K562 (cell line): ENCODE data around the gene CFAP97D1. TPM values are rescaled to one million over a fixed set of nuclear protein-coding genes. Genes with fewer than 3 reads are reported as not detected.

Source experiments
- BRD4 ChIP-seq: fragments of 200-600 bp; sonication (generic); IDR thresholded peaks from 2 replicates; pipeline ENCODE4 v1.6.1; 2017; ENCODE audit warnings: inconsistent platforms
- CBFA2T2 ChIP-seq: fragments of 450-650 bp; conservative IDR thresholded peaks from 2 replicates; pipeline ENCODE4 v1.6.1; 2017; ENCODE audit warnings: mild to moderate bottlenecking
- CBFA2T3 ChIP-seq: fragments of 450-650 bp; IDR thresholded peaks from 2 replicates; pipeline ENCODE4 v1.6.1; 2017
- CREB1 ChIP-seq, 2 experiments: sonication (generic) in 1 of 2; formaldehyde crosslinking in 1 of 2; IDR thresholded peaks; 2 replicates each; pipeline versions ENCODE4 v1.6.1 to v1.8.0; 2012 to 2022; ENCODE audit warnings: inconsistent platforms in 1 of 2, mild to moderate bottlenecking in 1 of 2, missing genetic modification reagents in 1 of 2, moderate library complexity in 1 of 2
- CREBBP ChIP-seq: IDR thresholded peaks from one replicate; pipeline ENCODE4 v1.6.1; 2012; ENCODE audit warnings: low read depth, mild to moderate bottlenecking, control low read depth, inconsistent platforms, low read length
- ELF1 ChIP-seq: fragments of 200-800 bp; sonication (Bioruptor generic); IDR thresholded peaks from 2 replicates; pipeline ENCODE4 v1.6.1; 2016; ENCODE audit warnings: missing genetic modification characterization, missing compliant biosample characterization
- ELF2 ChIP-seq: fragments of 250-450 bp; sonication (Bioruptor Pico); IDR thresholded peaks from 2 replicates; pipeline ENCODE4 v1.5.0; 2021; ENCODE audit warnings: mild to moderate bottlenecking
- KHSRP ChIP-seq: fragments of 450-650 bp; IDR thresholded peaks from 2 replicates; pipeline ENCODE4 v1.6.1; 2017
- KLF16 ChIP-seq: IDR thresholded peaks from 2 replicates; pipeline ENCODE4 v1.6.1; 2016; ENCODE audit warnings: antibody characterized with exemption
- MEF2D ChIP-seq: conservative IDR thresholded peaks from 2 replicates; pipeline ENCODE4 v1.6.1; 2016; ENCODE audit warnings: low read depth, missing genetic modification characterization, missing compliant biosample characterization
- MTA2 ChIP-seq: fragments of 450-650 bp; IDR thresholded peaks from 2 replicates; pipeline ENCODE4 v1.6.1; 2016; ENCODE audit warnings: low read depth
- NFE2L1 ChIP-seq: fragments of 450-650 bp; IDR thresholded peaks from 2 replicates; pipeline ENCODE4 v1.6.1; 2016; ENCODE audit warnings: missing genetic modification characterization, low read depth, mild to moderate bottlenecking, missing compliant biosample characterization, moderate library complexity, borderline replicate concordance
- NR2C2 ChIP-seq, 2 experiments: fragments of 200-800 bp in 1 of 2; sonication (Bioruptor generic) in 1 of 2; sonication (generic) in 1 of 2; formaldehyde crosslinking in 1 of 2; IDR thresholded peaks; 2 replicates each; pipeline versions ENCODE4 v1.6.1 to v1.8.0; 2016 to 2022; ENCODE audit warnings: mild to moderate bottlenecking in 1 of 2, missing compliant biosample characterization in 1 of 2, missing genetic modification characterization in 1 of 2, missing genetic modification reagents in 1 of 2
- POU5F1 ChIP-seq: fragments of 150-350 bp; IDR thresholded peaks from 2 replicates; pipeline ENCODE4 v1.6.1; 2014; ENCODE audit warnings: borderline replicate concordance, low read length, low read depth, mild to moderate bottlenecking; ENCODE audit not compliant: partially characterized antibody
- PURB ChIP-seq: sonication (generic); formaldehyde crosslinking; IDR thresholded peaks from 2 replicates; pipeline ENCODE4 v1.9.0; 2021; ENCODE audit warnings: low read depth, mild to moderate bottlenecking, missing genetic modification reagents
- PYGO2 ChIP-seq: fragments of 450-650 bp; IDR thresholded peaks from 2 replicates; pipeline ENCODE4 v1.6.1; 2016; ENCODE audit warnings: mild to moderate bottlenecking, missing genetic modification characterization, moderate library complexity, missing compliant biosample characterization
- RBM34 ChIP-seq: fragments of 200-400 bp; formaldehyde crosslinking; IDR thresholded peaks from 2 replicates; pipeline ENCODE4 v1.6.1; 2018; ENCODE audit warnings: low read length, borderline replicate concordance; ENCODE audit not compliant: insufficient read depth
- STAT5B ChIP-seq: fragments of 250-450 bp; sonication (Bioruptor Pico); IDR thresholded peaks from 2 replicates; pipeline ENCODE4 v1.8.0; 2021; ENCODE audit warnings: mild to moderate bottlenecking, inconsistent platforms
- TEAD4 ChIP-seq, 2 experiments: sonication (generic) in 1 of 2; formaldehyde crosslinking in 1 of 2; IDR thresholded peaks; 2 replicates each; pipeline versions ENCODE4 v1.6.1 to v1.8.0; 2012 to 2022; ENCODE audit warnings: borderline replicate concordance in 1 of 2, inconsistent platforms in 1 of 2, low read length in 1 of 2, mild to moderate bottlenecking in 1 of 2, missing genetic modification reagents in 1 of 2
- THRAP3 ChIP-seq: fragments of 450-650 bp; IDR thresholded peaks from 2 replicates; pipeline ENCODE4 v1.6.1; 2016; ENCODE audit warnings: mild to moderate bottlenecking, inconsistent platforms, borderline replicate concordance
- ZBED1 ChIP-seq: IDR thresholded peaks from 2 replicates; pipeline ENCODE4 v1.6.1; 2014
- ZKSCAN8 ChIP-seq: fragments of 200-800 bp; sonication (Bioruptor generic); IDR thresholded peaks from 2 replicates; pipeline ENCODE4 v1.6.1; 2016; ENCODE audit warnings: missing genetic modification characterization, missing compliant biosample characterization
- ZNF184 ChIP-seq: sonication (generic); formaldehyde crosslinking; IDR thresholded peaks from 2 replicates; pipeline ENCODE4 v1.5.0; 2020; ENCODE audit warnings: missing genetic modification reagents
- ZNF431 ChIP-seq: sonication (generic); formaldehyde crosslinking; IDR thresholded peaks from 2 replicates; pipeline ENCODE4 v1.8.0; 2022; ENCODE audit warnings: mild to moderate bottlenecking, missing genetic modification reagents
- ZNF699 ChIP-seq: fragments of 250-450 bp; sonication (Bioruptor Pico); IDR thresholded peaks from 2 replicates; pipeline ENCODE4 v1.8.0; 2021; ENCODE audit warnings: mild to moderate bottlenecking, moderate library complexity; ENCODE audit not compliant: insufficient replicate concordance
- ZNF778 ChIP-seq: fragments of 450-650 bp; formaldehyde crosslinking; IDR thresholded peaks from 2 replicates; pipeline ENCODE4 v1.4.0; 2020; ENCODE audit warnings: mild to moderate bottlenecking, moderate library complexity
- polyA plus RNA-seq, 8 experiments: library from polyadenylated mRNA; depleted of rRNA in 4 of 8; stranded (reverse) in 5 of 8; unstranded in 3 of 8; fragments of >200 nt; fragmentation: Nextera tagmentation in 2 of 8; fragmentation: Illumina TruSeq in 1 of 8; extraction: Ambion mirVana in 2 of 8; extraction: Trizol in 1 of 8; gene quantifications; 2 replicates each; pipeline versions ENCODE4 v1.2.1 to v1.2.3, GENCODE V29; 2011 to 2014; ENCODE audit warnings: inconsistent platforms in 1 of 8, missing spikeins in 1 of 8
- total RNA-seq, 7 experiments: library from RNA; depleted of rRNA in 6 of 7; stranded (reverse); fragments of >200 nt in 6 of 7; fragmentation: Illumina TruSeq in 2 of 7; extraction: Trizol in 2 of 7; gene quantifications; 2 replicates each; pipeline versions ENCODE4 v1.2.1 to v1.2.3, GENCODE V29; 2011 to 2021; ENCODE audit warnings: low replicate concordance in 1 of 7
- TF ChIP-seq, protein P1 (sequence below): fragments of 450-650 bp; IDR thresholded peaks from 2 replicates; pipeline ENCODE4 v1.6.1; 2017; ENCODE audit warnings: antibody characterized with exemption
- TF ChIP-seq, protein P2 (sequence below), 2 experiments: fragments of 450-650 bp in 1 of 2; sonication (generic) in 1 of 2; formaldehyde crosslinking; conservative IDR thresholded peaks; 2 replicates each; pipeline versions ENCODE4 v1.4.0 to v1.8.1; 2020 to 2022; ENCODE audit warnings: mild to moderate bottlenecking in 1 of 2, missing genetic modification reagents in 1 of 2

CFAP97D1 gene
- total and polyA plus RNA-seq, 9 of the 15 experiments (the other 6 are each of a cell fraction or from before 2014, with no cell fraction given), result not detected

DNA sequence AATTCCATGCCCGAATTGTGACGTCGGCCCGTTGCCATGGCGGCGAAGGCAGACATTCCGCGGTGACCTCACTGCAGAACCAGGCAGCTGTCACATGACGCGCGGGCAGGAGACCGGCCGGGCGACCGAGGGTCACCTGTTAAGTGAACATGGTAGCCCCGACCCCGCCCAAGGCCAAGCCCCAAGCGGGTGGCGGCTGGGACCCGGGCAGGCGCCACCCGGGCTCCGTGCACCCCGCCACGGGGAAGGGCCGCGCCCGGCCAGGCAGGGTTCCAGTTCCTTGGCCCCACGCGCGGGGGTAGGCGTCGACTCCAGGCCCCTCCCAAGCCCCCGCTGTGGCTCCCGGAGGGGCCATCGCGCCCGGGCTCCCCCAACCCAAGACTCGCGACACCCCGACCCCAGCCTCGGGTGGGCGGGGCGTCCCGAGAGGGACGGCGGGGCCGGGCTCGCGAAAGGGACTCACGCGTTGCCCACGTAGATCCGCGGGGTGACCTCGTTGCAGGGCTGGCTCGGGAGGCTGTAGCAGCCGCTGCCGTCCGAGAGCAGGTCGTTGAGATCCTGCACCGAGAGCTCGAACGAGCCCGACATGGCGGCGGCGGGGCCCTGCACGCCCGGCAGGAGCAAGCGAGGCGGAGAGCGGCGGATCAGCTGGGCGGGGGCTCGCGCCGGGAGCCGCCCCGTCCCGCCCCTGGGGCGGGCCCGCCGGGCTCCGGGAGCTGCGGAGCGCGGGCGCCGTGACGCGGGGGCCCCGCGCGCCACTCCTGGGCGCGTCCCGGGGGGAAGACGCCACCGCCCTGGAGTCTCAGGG lies 1.7 kb upstream of the CFAP97D1 start, which contains the start of gene DUSP3 (continued):
- TF ChIP-seq, protein P1, sequence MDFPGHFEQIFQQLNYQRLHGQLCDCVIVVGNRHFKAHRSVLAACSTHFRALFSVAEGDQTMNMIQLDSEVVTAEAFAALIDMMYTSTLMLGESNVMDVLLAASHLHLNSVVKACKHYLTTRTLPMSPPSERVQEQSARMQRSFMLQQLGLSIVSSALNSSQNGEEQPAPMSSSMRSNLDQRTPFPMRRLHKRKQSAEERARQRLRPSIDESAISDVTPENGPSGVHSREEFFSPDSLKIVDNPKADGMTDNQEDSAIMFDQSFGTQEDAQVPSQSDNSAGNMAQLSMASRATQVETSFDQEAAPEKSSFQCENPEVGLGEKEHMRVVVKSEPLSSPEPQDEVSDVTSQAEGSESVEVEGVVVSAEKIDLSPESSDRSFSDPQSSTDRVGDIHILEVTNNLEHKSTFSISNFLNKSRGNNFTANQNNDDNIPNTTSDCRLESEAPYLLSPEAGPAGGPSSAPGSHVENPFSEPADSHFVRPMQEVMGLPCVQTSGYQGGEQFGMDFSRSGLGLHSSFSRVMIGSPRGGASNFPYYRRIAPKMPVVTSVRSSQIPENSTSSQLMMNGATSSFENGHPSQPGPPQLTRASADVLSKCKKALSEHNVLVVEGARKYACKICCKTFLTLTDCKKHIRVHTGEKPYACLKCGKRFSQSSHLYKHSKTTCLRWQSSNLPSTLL, result no peak
- TF ChIP-seq KLF16 (no peak), TEAD4 (IDR thresholded peaks at IDR 0.05; ENCODE audit: low read length) (peak; percentile 56; the same call in 1 of the 2 replicates), TEAD4 (CRISPR knock-in tag; IDR thresholded peaks at IDR 0.05; ENCODE audit: borderline replicate concordance) (peak; percentile 81; the same call in 1 of the 2 replicates), ZNF778 (CRISPR knock-in tag) (no peak), ZNF699 (CRISPR knock-in tag) (no peak), ZBED1 (no peak), CREB1 (IDR thresholded peaks at IDR 0.05) (peak; percentile 75), CREB1 (CRISPR knock-in tag; IDR thresholded peaks at IDR 0.05) (peak; percentile 78), KHSRP (no peak), ZKSCAN8 (CRISPR knock-in tag) (no peak), MTA2 (no peak), NR2C2 (CRISPR knock-in tag; IDR thresholded peaks at IDR 0.05) (no peak), NR2C2 (tag; IDR thresholded peaks at IDR 0.05) (peak; percentile 90), RBM34 (no peak), MEF2D (no peak), NFE2L1 (tag) (no peak), CBFA2T3 (no peak), PYGO2 (tag) (no peak), PURB (no peak), ELF2 (CRISPR knock-in tag) (no peak), THRAP3 (no peak), CREBBP (no peak), POU5F1 (no peak), ELF1 (tag) (no peak), BRD4 (no peak), ZNF431 (CRISPR knock-in tag) (no peak), ZNF184 (no peak), STAT5B (no peak), CBFA2T2 (peak; percentile 38; the same call in 1 of the 2 replicates)
- TF ChIP-seq, protein P2, sequence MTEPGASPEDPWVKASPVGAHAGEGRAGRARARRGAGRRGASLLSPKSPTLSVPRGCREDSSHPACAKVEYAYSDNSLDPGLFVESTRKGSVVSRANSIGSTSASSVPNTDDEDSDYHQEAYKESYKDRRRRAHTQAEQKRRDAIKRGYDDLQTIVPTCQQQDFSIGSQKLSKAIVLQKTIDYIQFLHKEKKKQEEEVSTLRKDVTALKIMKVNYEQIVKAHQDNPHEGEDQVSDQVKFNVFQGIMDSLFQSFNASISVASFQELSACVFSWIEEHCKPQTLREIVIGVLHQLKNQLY (CRISPR knock-in tag; conservative IDR thresholded peaks at IDR 0.05), result no peak
